GM23338 (cell line): ENCODE data around the gene CANT1. TPM values are rescaled to one million over a fixed set of nuclear protein-coding genes. Genes with fewer than 3 reads are reported as not detected.

ENCODE experiments used
- ATAC-seq: fragments of 200-7000 bp; cut with Tn5 transposase; 3 replicates; pipeline ENCODE4 v1.9.1; 2020
- DNase-seq: peaks from one replicate; pipeline ENCODE4 v3.0.0-alpha.2; 2015; ENCODE audit warnings: low spot score
- H2AFZ ChIP-seq: fragments of 200-600 bp; sonication (generic); 2 replicates; pipeline ENCODE4 v1.8.0; 2016; ENCODE audit warnings: antibody characterized with exemption, mild to moderate bottlenecking, moderate library complexity
- H3F3A ChIP-seq: fragments of 200-600 bp; sonication (generic); replicated peaks from 2 replicates; pipeline ENCODE4 v1.8.0; 2017; ENCODE audit warnings: antibody characterized with exemption, mixed run types, low read depth
- H3K27ac ChIP-seq: fragments of 200-600 bp; sonication (generic); 2 replicates; pipeline ENCODE4 v1.6.1; 2016; ENCODE audit warnings: low read depth
- H3K27me3 ChIP-seq: fragments of 200-600 bp; sonication (generic); 2 replicates; pipeline ENCODE4 v1.8.0; 2016; ENCODE audit warnings: mild to moderate bottlenecking, mixed run types, moderate library complexity; ENCODE audit not compliant: insufficient read depth
- H3K36me3 ChIP-seq: fragments of 200-600 bp; sonication (generic); 2 replicates; pipeline ENCODE4 v1.8.0; 2016; ENCODE audit warnings: mild to moderate bottlenecking; ENCODE audit not compliant: insufficient read depth
- H3K4me1 ChIP-seq: fragments of 200-600 bp; sonication (generic); 2 replicates; pipeline ENCODE4 v1.8.0; 2016; ENCODE audit warnings: mild to moderate bottlenecking, moderate library complexity; ENCODE audit not compliant: insufficient read depth
- H3K4me2 ChIP-seq: fragments of 200-600 bp; sonication (generic); 2 replicates; pipeline ENCODE4 v1.7.1; 2017; ENCODE audit warnings: mixed run types
- H3K4me3 ChIP-seq: fragments of 200-600 bp; sonication (generic); 2 replicates; pipeline ENCODE4 v1.6.1; 2016; ENCODE audit warnings: mixed run types
- H3K79me2 ChIP-seq: fragments of 200-600 bp; sonication (generic); replicated peaks from 2 replicates; pipeline ENCODE4 v1.8.0; 2017; ENCODE audit warnings: mild to moderate bottlenecking; ENCODE audit not compliant: insufficient read depth
- H3K9me2 ChIP-seq: fragments of 200-600 bp; sonication (generic); 2 replicates; pipeline ENCODE4 v1.8.0; 2017; ENCODE audit not compliant: insufficient read depth
- H4K20me1 ChIP-seq: fragments of 200-600 bp; sonication (generic); replicated peaks from 2 replicates; pipeline ENCODE4 v1.8.0; 2017; ENCODE audit warnings: mild to moderate bottlenecking; ENCODE audit not compliant: insufficient read depth
- H3K27ac Mint-ChIP-seq: 2 replicates; pipeline ENCODE4 v1.8.0; 2020; ENCODE audit warnings: inconsistent platforms, mild to moderate bottlenecking, moderate library complexity, mixed read lengths
- H3K27me3 Mint-ChIP-seq: 3 replicates; pipeline ENCODE4 v1.8.0; 2022; ENCODE audit warnings: low read depth, mild to moderate bottlenecking, moderate library complexity, mixed read lengths, inconsistent platforms; ENCODE audit not compliant: insufficient read depth, poor library complexity
- H3K36me3 Mint-ChIP-seq: 3 replicates; pipeline ENCODE4 v1.8.0; 2021; ENCODE audit warnings: low read depth, mild to moderate bottlenecking, inconsistent platforms, moderate library complexity, mixed read lengths
- H3K4me1 Mint-ChIP-seq: 3 replicates; pipeline ENCODE4 v1.8.0; 2020; ENCODE audit warnings: mild to moderate bottlenecking, inconsistent platforms, mixed read lengths
- H3K4me3 Mint-ChIP-seq: 3 replicates; pipeline ENCODE4 v1.8.0; 2021; ENCODE audit warnings: moderate library complexity, mild to moderate bottlenecking, inconsistent platforms, mixed read lengths
- H3K9me3 Mint-ChIP-seq: 3 replicates; pipeline ENCODE4 v1.8.0; 2020; ENCODE audit warnings: moderate library complexity, mild to moderate bottlenecking, inconsistent platforms, mixed read lengths
- CREB1 ChIP-seq: fragments of 250-450 bp; sonication (Bioruptor Pico); IDR thresholded peaks from 2 replicates; pipeline ENCODE4 v1.5.0; 2020; ENCODE audit warnings: low read depth, mild to moderate bottlenecking, moderate library complexity
- EZH2 ChIP-seq: fragments of 200-600 bp; sonication (generic); IDR thresholded peaks from one replicate; pipeline ENCODE4 v1.8.0; 2017; ENCODE audit warnings: antibody characterized with exemption, mild to moderate bottlenecking, low read depth; ENCODE audit not compliant: unreplicated experiment
- EZH2phosphoT487 ChIP-seq: fragments of 200-600 bp; sonication (generic); IDR thresholded peaks from one replicate; pipeline ENCODE4 v1.8.1; 2018; ENCODE audit warnings: antibody characterized with exemption; ENCODE audit not compliant: unreplicated experiment
- JUNB ChIP-seq: IDR thresholded peaks from one replicate; pipeline ENCODE4 v1.6.1; 2016; ENCODE audit warnings: antibody characterized with exemption; ENCODE audit not compliant: unreplicated experiment
- NANOG ChIP-seq: IDR thresholded peaks from 2 replicates; pipeline ENCODE4 v1.6.1; 2016; ENCODE audit warnings: antibody characterized with exemption, borderline replicate concordance
- POLR2AphosphoS5 ChIP-seq: IDR thresholded peaks from 2 replicates; pipeline ENCODE4 v1.6.1; 2016; ENCODE audit warnings: antibody characterized with exemption, low read depth
- ZNF114 ChIP-seq: fragments of 250-450 bp; sonication (Bioruptor Pico); IDR thresholded peaks from 2 replicates; pipeline ENCODE4 v1.5.0; 2020; ENCODE audit warnings: mild to moderate bottlenecking, moderate library complexity
- ZNF331 ChIP-seq: fragments of 250-450 bp; sonication (Bioruptor Pico); IDR thresholded peaks from 2 replicates; pipeline ENCODE4 v1.5.0; 2020; ENCODE audit warnings: low read depth, mild to moderate bottlenecking, moderate library complexity
- polyA plus RNA-seq: library from polyadenylated mRNA; unstranded; fragments of >200 nt; fragmentation: Nextera tagmentation; extraction: Ambion mirVana; gene quantifications from 2 replicates; pipeline ENCODE4 v1.2.1, GENCODE V29; 2016
- total RNA-seq: library from RNA; depleted of rRNA; stranded (reverse); fragments of >200 nt; shearing (Covaris generic); gene quantifications from 2 replicates; pipeline ENCODE4 v1.2.3, GENCODE V29; 2014
- TF ChIP-seq, protein P1 (sequence below), 2 experiments: fragments of 200-600 bp in 1 of 2; sonication (generic) in 1 of 2; conservative IDR thresholded peaks; 2 replicates each; pipeline versions ENCODE4 v1.5.1 to v1.6.1; 2016 to 2017; ENCODE audit warnings: antibody characterized with exemption in 2 of 2, low read depth in 2 of 2, mild to moderate bottlenecking in 2 of 2, moderate library complexity in 1 of 2
- TF ChIP-seq, protein P2 (sequence below): IDR thresholded peaks from one replicate; pipeline ENCODE4 v1.6.1; 2018; ENCODE audit warnings: antibody characterized with exemption; ENCODE audit not compliant: unreplicated experiment
- TF ChIP-seq, protein P3 (sequence below): IDR thresholded peaks from 2 replicates; pipeline ENCODE4 v1.6.1; 2016; ENCODE audit warnings: antibody characterized with exemption

Gene CANT1
- total and polyA plus RNA-seq, 2 experiments from 2014 or later, result 5.9 to 38.8 TPM

DNA sequence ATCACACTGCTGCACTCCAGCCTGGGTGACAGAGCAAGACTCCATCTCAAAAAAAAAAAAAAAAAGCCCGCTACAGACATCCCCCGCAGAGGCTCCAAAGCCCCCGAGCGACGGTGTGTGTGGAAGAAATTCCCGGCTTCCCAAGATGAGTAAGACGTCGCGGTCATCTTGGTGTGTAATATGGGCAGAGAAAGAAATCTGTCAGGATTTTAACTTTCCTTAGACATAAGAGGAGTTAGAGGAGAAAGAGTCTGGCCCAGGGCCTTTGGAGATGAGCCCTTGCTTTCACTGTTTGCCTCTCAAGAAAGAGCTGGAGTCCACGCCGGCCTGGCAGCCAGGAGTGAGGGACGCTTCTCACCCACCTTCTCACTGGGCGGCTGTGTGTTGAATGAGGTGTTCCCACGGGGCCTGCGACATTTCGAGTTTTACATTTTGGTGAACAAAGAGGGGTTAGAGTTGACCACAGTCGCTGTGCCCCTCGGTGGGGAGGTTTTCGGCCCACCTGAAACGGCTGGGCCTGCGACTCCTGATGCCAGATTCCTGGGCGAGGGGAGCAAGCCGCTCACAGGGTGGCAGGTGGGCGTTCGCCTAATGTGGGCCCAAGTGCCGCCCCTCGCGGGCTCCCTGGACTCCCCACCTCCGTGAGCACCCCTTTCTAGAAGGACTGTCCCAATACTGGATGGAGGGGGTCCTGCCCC lies 32.3 kb upstream of the CANT1 start (continued):
- TF ChIP-seq, protein P1, sequence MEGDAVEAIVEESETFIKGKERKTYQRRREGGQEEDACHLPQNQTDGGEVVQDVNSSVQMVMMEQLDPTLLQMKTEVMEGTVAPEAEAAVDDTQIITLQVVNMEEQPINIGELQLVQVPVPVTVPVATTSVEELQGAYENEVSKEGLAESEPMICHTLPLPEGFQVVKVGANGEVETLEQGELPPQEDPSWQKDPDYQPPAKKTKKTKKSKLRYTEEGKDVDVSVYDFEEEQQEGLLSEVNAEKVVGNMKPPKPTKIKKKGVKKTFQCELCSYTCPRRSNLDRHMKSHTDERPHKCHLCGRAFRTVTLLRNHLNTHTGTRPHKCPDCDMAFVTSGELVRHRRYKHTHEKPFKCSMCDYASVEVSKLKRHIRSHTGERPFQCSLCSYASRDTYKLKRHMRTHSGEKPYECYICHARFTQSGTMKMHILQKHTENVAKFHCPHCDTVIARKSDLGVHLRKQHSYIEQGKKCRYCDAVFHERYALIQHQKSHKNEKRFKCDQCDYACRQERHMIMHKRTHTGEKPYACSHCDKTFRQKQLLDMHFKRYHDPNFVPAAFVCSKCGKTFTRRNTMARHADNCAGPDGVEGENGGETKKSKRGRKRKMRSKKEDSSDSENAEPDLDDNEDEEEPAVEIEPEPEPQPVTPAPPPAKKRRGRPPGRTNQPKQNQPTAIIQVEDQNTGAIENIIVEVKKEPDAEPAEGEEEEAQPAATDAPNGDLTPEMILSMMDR (conservative IDR thresholded peaks at IDR 0.05; ENCODE audit: low read depth in 2 of 2), result no peak
- TF ChIP-seq, protein P2, sequence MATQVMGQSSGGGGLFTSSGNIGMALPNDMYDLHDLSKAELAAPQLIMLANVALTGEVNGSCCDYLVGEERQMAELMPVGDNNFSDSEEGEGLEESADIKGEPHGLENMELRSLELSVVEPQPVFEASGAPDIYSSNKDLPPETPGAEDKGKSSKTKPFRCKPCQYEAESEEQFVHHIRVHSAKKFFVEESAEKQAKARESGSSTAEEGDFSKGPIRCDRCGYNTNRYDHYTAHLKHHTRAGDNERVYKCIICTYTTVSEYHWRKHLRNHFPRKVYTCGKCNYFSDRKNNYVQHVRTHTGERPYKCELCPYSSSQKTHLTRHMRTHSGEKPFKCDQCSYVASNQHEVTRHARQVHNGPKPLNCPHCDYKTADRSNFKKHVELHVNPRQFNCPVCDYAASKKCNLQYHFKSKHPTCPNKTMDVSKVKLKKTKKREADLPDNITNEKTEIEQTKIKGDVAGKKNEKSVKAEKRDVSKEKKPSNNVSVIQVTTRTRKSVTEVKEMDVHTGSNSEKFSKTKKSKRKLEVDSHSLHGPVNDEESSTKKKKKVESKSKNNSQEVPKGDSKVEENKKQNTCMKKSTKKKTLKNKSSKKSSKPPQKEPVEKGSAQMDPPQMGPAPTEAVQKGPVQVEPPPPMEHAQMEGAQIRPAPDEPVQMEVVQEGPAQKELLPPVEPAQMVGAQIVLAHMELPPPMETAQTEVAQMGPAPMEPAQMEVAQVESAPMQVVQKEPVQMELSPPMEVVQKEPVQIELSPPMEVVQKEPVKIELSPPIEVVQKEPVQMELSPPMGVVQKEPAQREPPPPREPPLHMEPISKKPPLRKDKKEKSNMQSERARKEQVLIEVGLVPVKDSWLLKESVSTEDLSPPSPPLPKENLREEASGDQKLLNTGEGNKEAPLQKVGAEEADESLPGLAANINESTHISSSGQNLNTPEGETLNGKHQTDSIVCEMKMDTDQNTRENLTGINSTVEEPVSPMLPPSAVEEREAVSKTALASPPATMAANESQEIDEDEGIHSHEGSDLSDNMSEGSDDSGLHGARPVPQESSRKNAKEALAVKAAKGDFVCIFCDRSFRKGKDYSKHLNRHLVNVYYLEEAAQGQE, result no peak
- no peak for TF ChIP-seq CREB1 (CRISPR knock-in tag)
- TF ChIP-seq ZNF114 (CRISPR knock-in tag), result no peak
- TF ChIP-seq EZH2, result no peak
- TF ChIP-seq NANOG, result no peak

DNA sequence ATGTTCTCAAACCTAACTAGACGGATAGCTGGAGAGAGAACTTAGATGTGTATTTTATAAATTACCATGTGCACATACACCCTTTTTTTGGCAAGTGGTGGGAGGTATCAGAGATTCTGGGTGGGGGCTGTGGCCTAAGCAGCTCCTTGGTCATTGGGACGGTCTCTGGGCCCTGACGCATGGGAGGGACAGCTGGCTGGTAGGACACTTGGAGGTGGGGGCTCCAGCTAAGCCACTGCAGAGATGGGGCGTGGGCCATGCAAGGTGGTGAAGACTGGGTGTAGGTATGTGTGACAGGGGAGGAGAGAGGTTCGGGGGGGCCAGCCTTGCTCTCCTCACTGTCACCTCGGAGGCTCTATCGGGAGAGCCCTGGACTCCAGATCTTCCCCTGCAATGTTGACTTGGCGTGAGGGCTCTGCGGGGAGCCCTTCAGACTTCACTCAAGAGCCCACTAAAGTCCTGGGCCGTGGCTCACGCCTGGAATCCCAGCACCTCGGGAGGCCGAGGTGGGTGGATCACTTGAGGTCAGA lies 31.5 kb upstream of the CANT1 start:
- Histone ChIP-seq H3K27me3 (no peaks in the 10 kb centered on the region), H4K20me1 (no peaks in the 10 kb centered on the region), H3K9me2 (no peaks in the 10 kb centered on the region), H3K4me2 (no peak overlapping the region), H3F3A (peaks cover 9% of the 10 kb centered on the region), H2AFZ (no peak overlapping the region), H3K79me2 (no peaks in the 10 kb centered on the region), H3K4me1 (no peaks in the 10 kb centered on the region), H3K27ac (no peak overlapping the region), H3K36me3 (no peaks in the 10 kb centered on the region), H3K4me3 (no peak overlapping the region)
- Mint-ChIP-seq H3K36me3 (no peaks in the 10 kb centered on the region; the same call in 2 of the 3 replicates), H3K4me1 (no peaks in the 10 kb centered on the region; the same call in 2 of the 3 replicates), H3K4me3 (no peak overlapping the region), H3K27me3 (peaks cover 12% of the 10 kb centered on the region), H3K9me3 (peaks cover 5% of the 10 kb centered on the region; the same call in 1 of the 3 replicates), H3K27ac (no peak overlapping the region)
- DNase-seq, result no peak
- no peak for ATAC-seq
- no peak for TF ChIP-seq POLR2AphosphoS5
- TF ChIP-seq CREB1 (CRISPR knock-in tag), result no peak
- no peak for TF ChIP-seq ZNF331 (CRISPR knock-in tag)
- TF ChIP-seq, protein P2, result no peak
- TF ChIP-seq JUNB, result no peak
- TF ChIP-seq, protein P3, sequence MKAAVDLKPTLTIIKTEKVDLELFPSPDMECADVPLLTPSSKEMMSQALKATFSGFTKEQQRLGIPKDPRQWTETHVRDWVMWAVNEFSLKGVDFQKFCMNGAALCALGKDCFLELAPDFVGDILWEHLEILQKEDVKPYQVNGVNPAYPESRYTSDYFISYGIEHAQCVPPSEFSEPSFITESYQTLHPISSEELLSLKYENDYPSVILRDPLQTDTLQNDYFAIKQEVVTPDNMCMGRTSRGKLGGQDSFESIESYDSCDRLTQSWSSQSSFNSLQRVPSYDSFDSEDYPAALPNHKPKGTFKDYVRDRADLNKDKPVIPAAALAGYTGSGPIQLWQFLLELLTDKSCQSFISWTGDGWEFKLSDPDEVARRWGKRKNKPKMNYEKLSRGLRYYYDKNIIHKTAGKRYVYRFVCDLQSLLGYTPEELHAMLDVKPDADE, result no peak
- no peak for TF ChIP-seq ZNF114 (CRISPR knock-in tag)
- no peak for TF ChIP-seq EZH2phosphoT487
- no peak for TF ChIP-seq NANOG
